GM18519 (cell line): ENCODE data around the gene GREB1L.

ENCODE experiments used
- ATAC-seq: cut with Tn5 transposase; IDR thresholded peaks from one replicate; pipeline ENCODE4 v1.9.1; 2021; ENCODE audit warnings: mild to moderate bottlenecking, moderate library complexity; ENCODE audit not compliant: unreplicated experiment, low FRiP score

Gene GREB1L

GRCh38 chr18:21472741-21473140 is 230.7 kb downstream of the GREB1L start:
- no peak for ATAC-seq

- ATAC-seq, result no peak
These were observed 232.6 kb downstream of the GREB1L start for GRCh38 chr18:21474621-21475020.

- no peak for ATAC-seq
These were observed 237.7 kb downstream of the GREB1L start for GRCh38 chr18:21479721-21480120.

- no peak for ATAC-seq
These were observed 239.7 kb downstream of the GREB1L start for GRCh38 chr18:21481739-21482138.

GRCh38 chr18:21483051-21483450 is 241.0 kb downstream of the GREB1L start:
- ATAC-seq, result no peak

- ATAC-seq, result no peak
These were observed 243.0 kb downstream of the GREB1L start for GRCh38 chr18:21484851-21485636.

- no peak for ATAC-seq
These were observed 244.9 kb downstream of the GREB1L start for GRCh38 chr18:21486905-21487437.

GRCh38 chr18:21489119-21489750 is 247.2 kb downstream of the GREB1L start:
- no peak for ATAC-seq

- no peak for ATAC-seq
These were observed 248.0 kb downstream of the GREB1L start for GRCh38 chr18:21489919-21490495.

GRCh38 chr18:21490748-21491147 is 248.7 kb downstream of the GREB1L start:
- no peak for ATAC-seq

- ATAC-seq, result no peak
These were observed 254.3 kb downstream of the GREB1L start for GRCh38 chr18:21496277-21496835.

GRCh38 chr18:21499997-21500396 is 258.0 kb downstream of the GREB1L start:
- no peak for ATAC-seq

- no peak for ATAC-seq
These were observed 260.6 kb downstream of the GREB1L start for GRCh38 chr18:21502661-21503060.

- ATAC-seq, result no peak
These were observed 266.1 kb downstream of the GREB1L start for GRCh38 chr18:21507913-21508701.

- no peak for ATAC-seq
These were observed 267.0 kb downstream of the GREB1L start for GRCh38 chr18:21509062-21509461.

- no peak for ATAC-seq
These were observed 271.3 kb downstream of the GREB1L start for GRCh38 chr18:21513292-21513691.

- ATAC-seq, result no peak
These were observed 271.7 kb downstream of the GREB1L start for GRCh38 chr18:21513741-21514140.

GRCh38 chr18:21522530-21522929 is 280.5 kb downstream of the GREB1L start:
- no peak for ATAC-seq

GRCh38 chr18:21525916-21526315 is 283.9 kb downstream of the GREB1L start:
- ATAC-seq, result no peak

- no peak for ATAC-seq
These were observed 284.4 kb downstream of the GREB1L start for GRCh38 chr18:21526463-21526862.
